HFFc6 (cell line): ENCODE data around the gene RIPOR1. TPM values are rescaled to one million over a fixed set of nuclear protein-coding genes. Genes with fewer than 3 reads are reported as not detected.

Source experiments
- DNase-seq: peaks from one replicate; pipeline ENCODE4 v3.0.0-alpha.2; 2018
- H3K27ac Mint-ChIP-seq: 2 replicates; pipeline ENCODE4 v1.8.0; 2020; ENCODE audit warnings: mild to moderate bottlenecking, mixed read lengths
- H3K27me3 Mint-ChIP-seq: 2 replicates; pipeline ENCODE4 v1.8.0; 2021; ENCODE audit warnings: mild to moderate bottlenecking, moderate library complexity, mixed read lengths; ENCODE audit not compliant: insufficient read depth
- H3K36me3 Mint-ChIP-seq: 2 replicates; pipeline ENCODE4 v1.8.0; 2021; ENCODE audit warnings: low read depth, mixed read lengths
- H3K4me1 Mint-ChIP-seq: 2 replicates; pipeline ENCODE4 v1.8.0; 2020; ENCODE audit warnings: low read depth, mixed read lengths
- H3K4me3 Mint-ChIP-seq: 2 replicates; pipeline ENCODE4 v1.8.0; 2020; ENCODE audit warnings: mild to moderate bottlenecking, moderate library complexity, mixed read lengths
- H3K9me3 Mint-ChIP-seq: 2 replicates; pipeline ENCODE4 v1.8.0; 2020; ENCODE audit warnings: mild to moderate bottlenecking, mixed read lengths
- total RNA-seq, 6 experiments: library from RNA; stranded (reverse); fragmentation: NEBNext Ultra II Directional; extraction: Animal tissue kit (Norgen Biotek cat#: 25700); gene quantifications; 2 replicates in 1 of 6; 3 replicates in 5 of 6; pipeline ENCODE4 v1.2.3, GENCODE V29; 2021
- TF ChIP-seq, protein P1 (sequence below): fragments of 200-600 bp; sonication (generic); IDR thresholded peaks from 2 replicates; pipeline ENCODE4 v1.5.0; 2021; ENCODE audit warnings: antibody characterized with exemption, mild to moderate bottlenecking

Gene RIPOR1
- total RNA-seq, 6 experiments from 2014 or later, result 72.2 to 101 (median 82.9) TPM

DNA sequence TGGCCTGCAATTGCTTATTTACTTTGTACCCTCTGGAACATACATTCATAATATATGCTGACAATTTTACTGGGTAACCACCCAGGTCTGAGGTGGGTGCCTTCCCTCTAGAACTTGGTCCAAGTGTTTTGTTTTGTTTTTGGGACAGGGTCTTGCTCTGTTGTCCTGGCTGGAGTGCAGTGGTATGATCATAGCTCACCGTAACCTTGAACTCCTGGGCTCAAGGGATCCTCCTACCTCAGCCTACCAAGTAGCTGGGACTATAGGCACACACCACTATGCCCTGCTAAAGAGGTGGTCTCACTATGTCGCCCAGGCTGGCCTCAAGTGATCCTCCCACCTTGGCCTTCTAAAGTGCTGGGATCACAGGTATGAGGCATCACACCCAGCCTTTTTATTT, 22.5 kb downstream of the RIPOR1 start:
- H3K4me1 Mint-ChIP-seq, result peaks cover 21% of the 10 kb centered on the region
- TF ChIP-seq, protein P1, sequence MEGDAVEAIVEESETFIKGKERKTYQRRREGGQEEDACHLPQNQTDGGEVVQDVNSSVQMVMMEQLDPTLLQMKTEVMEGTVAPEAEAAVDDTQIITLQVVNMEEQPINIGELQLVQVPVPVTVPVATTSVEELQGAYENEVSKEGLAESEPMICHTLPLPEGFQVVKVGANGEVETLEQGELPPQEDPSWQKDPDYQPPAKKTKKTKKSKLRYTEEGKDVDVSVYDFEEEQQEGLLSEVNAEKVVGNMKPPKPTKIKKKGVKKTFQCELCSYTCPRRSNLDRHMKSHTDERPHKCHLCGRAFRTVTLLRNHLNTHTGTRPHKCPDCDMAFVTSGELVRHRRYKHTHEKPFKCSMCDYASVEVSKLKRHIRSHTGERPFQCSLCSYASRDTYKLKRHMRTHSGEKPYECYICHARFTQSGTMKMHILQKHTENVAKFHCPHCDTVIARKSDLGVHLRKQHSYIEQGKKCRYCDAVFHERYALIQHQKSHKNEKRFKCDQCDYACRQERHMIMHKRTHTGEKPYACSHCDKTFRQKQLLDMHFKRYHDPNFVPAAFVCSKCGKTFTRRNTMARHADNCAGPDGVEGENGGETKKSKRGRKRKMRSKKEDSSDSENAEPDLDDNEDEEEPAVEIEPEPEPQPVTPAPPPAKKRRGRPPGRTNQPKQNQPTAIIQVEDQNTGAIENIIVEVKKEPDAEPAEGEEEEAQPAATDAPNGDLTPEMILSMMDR, result no peak
- H3K36me3 Mint-ChIP-seq, result no peaks in the 10 kb centered on the region
- no peak overlapping the region for H3K4me3 Mint-ChIP-seq
- H3K27ac Mint-ChIP-seq, result no peak overlapping the region
- no peak for DNase-seq
- H3K27me3 Mint-ChIP-seq, result peaks cover 2% of the 10 kb centered on the region; the same call in 1 of the 2 replicates
- H3K9me3 Mint-ChIP-seq, result no peaks in the 10 kb centered on the region

DNA sequence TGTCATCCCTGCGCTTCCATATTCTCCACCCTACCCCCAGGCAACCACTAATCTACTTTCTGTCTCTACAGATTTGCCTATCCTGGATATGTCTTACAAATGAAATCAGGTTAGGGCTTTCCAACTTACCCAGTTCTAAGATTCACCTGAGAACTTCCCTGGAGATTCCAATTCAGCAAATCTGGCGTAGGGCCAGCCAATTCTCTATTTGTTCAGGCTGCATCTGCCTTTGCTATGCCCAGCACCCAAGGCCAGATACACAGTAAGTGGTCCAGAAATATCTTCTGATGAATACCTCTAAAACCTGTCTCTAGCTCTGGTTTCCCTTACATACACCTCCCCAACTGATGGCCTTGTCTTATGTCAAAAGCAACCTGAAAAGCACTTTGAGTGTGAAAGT, 23.3 kb downstream of the RIPOR1 start:
- Mint-ChIP-seq H3K4me3 (no peak overlapping the region), H3K9me3 (no peaks in the 10 kb centered on the region), H3K27ac (no peak overlapping the region; the same call in 1 of the 2 replicates), H3K36me3 (no peaks in the 10 kb centered on the region), H3K27me3 (peaks cover 2% of the 10 kb centered on the region; the same call in 1 of the 2 replicates), H3K4me1 (peaks cover 20% of the 10 kb centered on the region)
- TF ChIP-seq, protein P1, result no peak
- no peak for DNase-seq

DNA sequence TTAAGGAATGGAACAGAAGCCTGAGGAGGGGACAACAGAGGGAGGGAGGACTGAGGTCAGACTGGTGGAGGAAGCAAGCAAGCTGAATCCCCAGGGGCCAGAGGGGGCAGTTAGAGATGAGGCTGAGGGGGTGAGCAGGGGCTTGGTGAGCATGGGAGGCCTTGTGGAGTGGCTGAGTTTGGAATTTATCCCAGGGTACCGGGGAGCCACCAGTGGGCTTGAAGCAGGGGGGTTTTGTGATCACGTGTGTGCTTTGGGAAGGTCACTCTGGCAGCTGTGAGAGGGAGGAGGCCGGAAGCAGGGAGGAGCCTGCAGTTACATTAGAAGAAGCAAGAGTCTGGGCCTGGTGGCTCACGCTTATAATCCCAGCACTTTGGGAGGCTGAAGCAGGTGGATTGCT, 23.8 kb downstream of the RIPOR1 start:
- Mint-ChIP-seq H3K36me3 (no peaks in the 10 kb centered on the region), H3K27me3 (peaks cover 2% of the 10 kb centered on the region; the same call in 1 of the 2 replicates), H3K27ac (no peak overlapping the region; the same call in 1 of the 2 replicates), H3K9me3 (no peaks in the 10 kb centered on the region), H3K4me1 (peaks cover 20% of the 10 kb centered on the region), H3K4me3 (no peak overlapping the region)
- DNase-seq, result no peak
- TF ChIP-seq, protein P1, result no peak

DNA sequence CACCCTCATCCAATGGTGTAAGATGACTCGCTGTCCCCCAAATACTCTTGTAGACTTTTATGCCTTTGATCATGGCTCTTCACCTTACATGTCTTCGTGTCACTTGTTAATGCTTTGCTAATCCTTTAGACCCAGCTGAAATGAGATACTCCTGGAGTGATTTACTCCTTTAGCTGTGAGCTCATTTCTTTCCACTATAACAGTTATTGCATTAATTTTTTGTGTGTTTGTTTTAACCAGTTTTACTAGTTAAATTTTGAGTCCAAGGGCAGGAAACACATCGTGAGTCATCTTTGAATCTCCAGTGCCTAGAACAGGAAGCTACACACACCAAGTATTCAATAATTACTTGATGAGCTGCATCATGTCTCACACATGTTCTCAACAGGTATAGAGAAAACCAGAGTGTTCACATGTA, 27.2 kb downstream of the RIPOR1 start:
- TF ChIP-seq, protein P1, result no peak
- Mint-ChIP-seq H3K27ac (peak overlapping the region; percentile 80), H3K4me3 (peak overlapping the region; percentile 26)

DNA sequence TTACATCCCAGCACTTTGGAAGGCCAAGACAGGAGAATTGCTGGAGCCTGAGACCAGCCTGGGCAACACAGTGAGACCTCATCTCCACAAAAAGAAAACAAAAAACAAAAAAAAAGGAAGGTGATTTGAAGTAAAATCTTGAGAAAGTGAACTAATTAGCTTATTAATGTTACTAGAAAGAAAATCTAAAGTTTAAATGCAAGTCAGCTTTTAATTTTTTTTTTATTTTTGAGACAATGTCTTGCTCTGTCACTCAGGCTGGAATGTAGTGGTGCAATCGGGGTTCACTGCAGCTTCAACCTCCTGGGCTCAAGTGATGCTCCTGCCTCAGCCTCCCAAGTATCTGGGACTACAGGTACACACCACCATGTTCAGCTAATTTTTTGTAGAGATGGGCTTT, 30.2 kb downstream of the RIPOR1 start:
- H3K4me3 Mint-ChIP-seq, result no peak overlapping the region
- H3K4me1 Mint-ChIP-seq, result peaks cover 35% of the 10 kb centered on the region
- TF ChIP-seq, protein P1, result no peak
- no peak for DNase-seq
- H3K27ac Mint-ChIP-seq, result no peak overlapping the region
- H3K9me3 Mint-ChIP-seq, result no peaks in the 10 kb centered on the region
- H3K36me3 Mint-ChIP-seq, result no peaks in the 10 kb centered on the region
- no peaks in the 10 kb centered on the region for H3K27me3 Mint-ChIP-seq

More for the DNA sequence above, 27.2 kb downstream of the RIPOR1 start:
- no peaks in the 10 kb centered on the region for H3K9me3 Mint-ChIP-seq
- H3K4me1 Mint-ChIP-seq, result peaks cover 28% of the 10 kb centered on the region
- peaks cover 2% of the 10 kb centered on the region; the same call in 1 of the 2 replicates for H3K27me3 Mint-ChIP-seq
- no peaks in the 10 kb centered on the region for H3K36me3 Mint-ChIP-seq
- peak; percentile 77 for DNase-seq
